Measurements from ENCODE around the gene EFCAB12.
"Not testable (repeated sequence)": the region's sequence is repeated elsewhere in the genome, so short reads cannot be mapped to it uniquely, and the experiment has no call there.

The EFCAB12 gene

GRCh38 chr3:129371041-129371826 lies 57.2 kb downstream of the EFCAB12 start:
- DNase-seq (ENCODE audit: insufficient read length, low spot score) (no peak), FAIRE-seq (no peak)
- TF ChIP-seq CTCF (IDR thresholded peaks at IDR 0.05; ENCODE audit: insufficient read depth, missing control alignments) = no peak

GRCh38 chr3:129370248-129370964 lies 58.0 kb downstream of the EFCAB12 start:
- DNase-seq (ENCODE audit: insufficient read length, low spot score) (no peak), FAIRE-seq (no peak)
- TF ChIP-seq CTCF (IDR thresholded peaks at IDR 0.05; ENCODE audit: insufficient read depth, missing control alignments) = no peak

GRCh38 chr3:129369711-129370110 lies 58.7 kb downstream of the EFCAB12 start:
- no peak for FAIRE-seq
- TF ChIP-seq CTCF (IDR thresholded peaks at IDR 0.05; ENCODE audit: insufficient read depth, missing control alignments) = no peak
- DNase-seq (ENCODE audit: insufficient read length, low spot score) = no peak

GRCh38 chr3:129367821-129368220 lies 60.6 kb downstream of the EFCAB12 start:
- no peak for FAIRE-seq

GRCh38 chr3:129366312-129366831 lies 62.1 kb downstream of the EFCAB12 start:
- no peak for DNase-seq (ENCODE audit: insufficient read length, low spot score)
- TF ChIP-seq CTCF (IDR thresholded peaks at IDR 0.05; ENCODE audit: insufficient read depth, missing control alignments) = no peak
- FAIRE-seq = no peak

More at GRCh38 chr3:129367821-129368220, 60.6 kb downstream of the EFCAB12 start:
- no peak for DNase-seq (ENCODE audit: insufficient read length, low spot score)
- TF ChIP-seq CTCF (IDR thresholded peaks at IDR 0.05; ENCODE audit: insufficient read depth, missing control alignments) = no peak

- no peak for TF ChIP-seq CTCF (IDR thresholded peaks at IDR 0.05; ENCODE audit: insufficient read depth, missing control alignments)
- DNase-seq (ENCODE audit: insufficient read length, low spot score) (no peak), FAIRE-seq (no peak)
Observed at GRCh38 chr3:129365296-129366136, 62.9 kb downstream of the EFCAB12 start.

GRCh38 chr3:129364811-129365210 lies 63.6 kb downstream of the EFCAB12 start:
- not testable (repeated sequence) for DNase-seq (ENCODE audit: insufficient read length, low spot score); FAIRE-seq

GRCh38 chr3:129363356-129363755 lies 65.1 kb downstream of the EFCAB12 start:
- not testable (repeated sequence) for DNase-seq (ENCODE audit: insufficient read length, low spot score); FAIRE-seq

Measured in D721Med (cell line).